HG03354 (cell line): Measurements from ENCODE around the gene SLC6A13.

ENCODE experiments used
- ATAC-seq: cut with Tn5 transposase; IDR thresholded peaks from one replicate; pipeline ENCODE4 v1.9.1; 2021; ENCODE audit warnings: mild to moderate bottlenecking; ENCODE audit not compliant: unreplicated experiment, poor library complexity, severe bottlenecking

SLC6A13 gene

GRCh38 chr12:171743-172676 lies 90.6 kb downstream of the SLC6A13 start:
- no peak for ATAC-seq

GRCh38 chr12:171276-171675 lies 91.4 kb downstream of the SLC6A13 start:
- ATAC-seq: no peak
